Hepatocyte (in vitro differentiated cells): ENCODE results near the gene TBC1D22B.

Source experiments
- CTCF ChIP-seq: fragments of 200-600 bp; sonication (generic); IDR thresholded peaks from 2 replicates; pipeline ENCODE4 v1.5.1; 2016; ENCODE audit warnings: antibody characterized with exemption, mild to moderate bottlenecking; ENCODE audit not compliant: poor library complexity
- EZH2 ChIP-seq: fragments of 200-600 bp; sonication (generic); IDR thresholded peaks from 2 replicates; pipeline ENCODE4 v1.6.1; 2016; ENCODE audit warnings: antibody characterized with exemption, mild to moderate bottlenecking, borderline replicate concordance
- EZH2phosphoT487 ChIP-seq: fragments of 200-600 bp; sonication (generic); IDR thresholded peaks from one replicate; pipeline ENCODE4 v1.6.1; 2018; ENCODE audit warnings: antibody characterized with exemption, mild to moderate bottlenecking, low read depth, moderate library complexity; ENCODE audit not compliant: unreplicated experiment, severe bottlenecking

- no peak for TF ChIP-seq CTCF
- no peak for TF ChIP-seq EZH2
- TF ChIP-seq EZH2phosphoT487 = no peak
These were observed 90.1 kb downstream of the TBC1D22B start for GRCh38 chr6:37347670-37348111.
